Neural progenitor cell (in vitro differentiated cells): Measurements from ENCODE around the gene FBXO4. TPM values are rescaled to one million over a fixed set of nuclear protein-coding genes. Genes with fewer than 3 reads are reported as not detected.

Experiments
- DNase-seq: peaks from one replicate; pipeline ENCODE4 v3.0.0-alpha.2; 2016; ENCODE audit warnings: low spot score
- H2AFZ ChIP-seq: fragments of 200-600 bp; sonication (generic); replicated peaks from 2 replicates; pipeline ENCODE4 v1.6.1; 2016; ENCODE audit warnings: antibody characterized with exemption
- H3F3A ChIP-seq: fragments of 200-600 bp; sonication (generic); 2 replicates; pipeline ENCODE4 v1.6.1; 2016; ENCODE audit warnings: antibody characterized with exemption, low read depth
- H3K27ac ChIP-seq: fragments of 200-600 bp; sonication (generic); 2 replicates; pipeline ENCODE4 v1.5.1; 2016; ENCODE audit warnings: mild to moderate bottlenecking
- H3K27me3 ChIP-seq: fragments of 200-600 bp; sonication (generic); 2 replicates; pipeline ENCODE4 v1.6.1; 2016; ENCODE audit warnings: mild to moderate bottlenecking, moderate library complexity
- H3K36me3 ChIP-seq: fragments of 200-600 bp; sonication (generic); 2 replicates; pipeline ENCODE4 v1.5.1; 2016
- H3K4me1 ChIP-seq: fragments of 200-600 bp; sonication (generic); 2 replicates; pipeline ENCODE4 v1.6.1; 2016; ENCODE audit warnings: mixed run types
- H3K4me2 ChIP-seq: fragments of 200-600 bp; sonication (generic); 2 replicates; pipeline ENCODE4 v1.6.1; 2016
- H3K4me3 ChIP-seq: fragments of 200-600 bp; sonication (generic); 2 replicates; pipeline ENCODE4 v1.5.1; 2016
- H3K79me2 ChIP-seq: fragments of 200-600 bp; sonication (generic); 2 replicates; pipeline ENCODE4 v1.6.1; 2016; ENCODE audit warnings: low read depth
- H3K9ac ChIP-seq: fragments of 200-600 bp; sonication (generic); 2 replicates; pipeline ENCODE4 v1.6.1; 2016
- H3K9me3 ChIP-seq: fragments of 200-600 bp; sonication (generic); 2 replicates; pipeline ENCODE4 v1.5.1; 2016; ENCODE audit warnings: low read depth
- H4K20me1 ChIP-seq: fragments of 200-600 bp; sonication (generic); 2 replicates; pipeline ENCODE4 v1.6.1; 2016; ENCODE audit warnings: low read depth
- H3K27ac Mint-ChIP-seq: 3 replicates; pipeline ENCODE4 v1.8.0; 2021; ENCODE audit warnings: mixed read lengths
- H3K27me3 Mint-ChIP-seq: 2 replicates; pipeline ENCODE4 v1.8.0; 2022; ENCODE audit warnings: low read depth, mild to moderate bottlenecking, inconsistent platforms, moderate library complexity, mixed read lengths; ENCODE audit not compliant: insufficient read depth
- H3K36me3 Mint-ChIP-seq: 3 replicates; pipeline ENCODE4 v1.8.0; 2021; ENCODE audit warnings: mixed read lengths
- H3K4me1 Mint-ChIP-seq: 3 replicates; pipeline ENCODE4 v1.8.0; 2021; ENCODE audit warnings: mixed read lengths
- H3K4me3 Mint-ChIP-seq: 3 replicates; pipeline ENCODE4 v1.8.0; 2021; ENCODE audit warnings: mild to moderate bottlenecking, moderate library complexity, mixed read lengths
- H3K9me3 Mint-ChIP-seq: 3 replicates; pipeline ENCODE4 v1.8.0; 2020; ENCODE audit warnings: mixed read lengths
- CTCF ChIP-seq: fragments of 200-600 bp; sonication (generic); IDR thresholded peaks from 2 replicates; pipeline ENCODE4 v1.5.1; 2017; ENCODE audit warnings: antibody characterized with exemption, mild to moderate bottlenecking
- EZH2 ChIP-seq: fragments of 200-600 bp; sonication (generic); IDR thresholded peaks from 2 replicates; pipeline ENCODE4 v1.6.1; 2017; ENCODE audit warnings: antibody characterized with exemption, mild to moderate bottlenecking, moderate library complexity
- EZH2phosphoT487 ChIP-seq: fragments of 200-600 bp; sonication (generic); IDR thresholded peaks from 2 replicates; pipeline ENCODE4 v1.6.1; 2017; ENCODE audit warnings: antibody characterized with exemption
- total RNA-seq: library from RNA; depleted of rRNA; stranded (reverse); fragments of >200 nt; gene quantifications from 2 replicates; pipeline ENCODE4 v1.2.3, GENCODE V29; 2015; ENCODE audit warnings: low replicate concordance

Gene FBXO4
- total RNA-seq, 1 donor from 2014 or later: 15.5 TPM

GRCh38 chr5:41878173-41878572, 46.9 kb upstream of the FBXO4 start:
- H3K79me2 ChIP-seq: no peaks in the 10 kb centered on the region
- H3F3A ChIP-seq: no peaks in the 10 kb centered on the region
- H3K4me3 ChIP-seq: no peak overlapping the region
- no peak overlapping the region for H3K9ac ChIP-seq
- H3K27me3 ChIP-seq: no peaks in the 10 kb centered on the region
- no peak for DNase-seq
- H3K36me3 ChIP-seq: no peaks in the 10 kb centered on the region
- Mint-ChIP-seq H3K27ac (no peak overlapping the region), H3K27me3 (no peaks in the 10 kb centered on the region), H3K9me3 (no peaks in the 10 kb centered on the region), H3K4me1 (no peaks in the 10 kb centered on the region), H3K36me3 (no peaks in the 10 kb centered on the region), H3K4me3 (no peak overlapping the region)
- H3K4me2 ChIP-seq: no peak overlapping the region
- no peaks in the 10 kb centered on the region for H3K4me1 ChIP-seq
- H3K9me3 ChIP-seq: no peaks in the 10 kb centered on the region
- no peak overlapping the region for H3K27ac ChIP-seq
- TF ChIP-seq EZH2 (no peak), EZH2phosphoT487 (no peak), CTCF (no peak)
- no peak overlapping the region for H2AFZ ChIP-seq
- H4K20me1 ChIP-seq: no peaks in the 10 kb centered on the region

- H3K9me3 ChIP-seq: no peaks in the 10 kb centered on the region
- no peaks in the 10 kb centered on the region for H3K36me3 Mint-ChIP-seq
- no peak for DNase-seq
- no peaks in the 10 kb centered on the region for H3F3A ChIP-seq
- no peak overlapping the region for H3K4me3 ChIP-seq
- H4K20me1 ChIP-seq: no peaks in the 10 kb centered on the region
- no peaks in the 10 kb centered on the region for H3K27me3 ChIP-seq
- no peaks in the 10 kb centered on the region for H3K9me3 Mint-ChIP-seq
- no peaks in the 10 kb centered on the region for H3K79me2 ChIP-seq
- no peak overlapping the region for H3K27ac Mint-ChIP-seq
- no peak overlapping the region for H3K4me3 Mint-ChIP-seq
- no peak overlapping the region for H3K4me2 ChIP-seq
- no peaks in the 10 kb centered on the region for H3K4me1 Mint-ChIP-seq
- H3K9ac ChIP-seq: no peak overlapping the region
- no peaks in the 10 kb centered on the region for H3K4me1 ChIP-seq
- no peaks in the 10 kb centered on the region for H3K27me3 Mint-ChIP-seq
- TF ChIP-seq EZH2phosphoT487 (no peak), EZH2 (no peak), CTCF (no peak)
- no peak overlapping the region for H3K27ac ChIP-seq
- no peaks in the 10 kb centered on the region for H3K36me3 ChIP-seq
- H2AFZ ChIP-seq: no peak overlapping the region
Observed at GRCh38 chr5:41878643-41879478, 46.2 kb upstream of the FBXO4 start.

- Mint-ChIP-seq H3K36me3 (no peaks in the 10 kb centered on the region), H3K4me3 (no peak overlapping the region), H3K9me3 (no peaks in the 10 kb centered on the region), H3K27ac (no peak overlapping the region), H3K4me1 (no peaks in the 10 kb centered on the region), H3K27me3 (no peaks in the 10 kb centered on the region)
- Histone ChIP-seq H3K36me3 (no peaks in the 10 kb centered on the region), H3K79me2 (no peaks in the 10 kb centered on the region), H3K4me3 (no peak overlapping the region), H3K9ac (no peak overlapping the region), H4K20me1 (no peaks in the 10 kb centered on the region), H3F3A (no peaks in the 10 kb centered on the region), H2AFZ (no peak overlapping the region), H3K9me3 (peaks cover 10% of the 10 kb centered on the region), H3K27ac (no peak overlapping the region), H3K27me3 (no peaks in the 10 kb centered on the region), H3K4me1 (no peaks in the 10 kb centered on the region), H3K4me2 (no peak overlapping the region)
- TF ChIP-seq EZH2 (no peak), CTCF (no peak), EZH2phosphoT487 (no peak)
- no peak for DNase-seq
Observed at GRCh38 chr5:41882765-41883164, 42.3 kb upstream of the FBXO4 start.
